Body of pancreas (tissue), 4 donors: ENCODE data around the gene MAP4K4.

ENCODE experiments used
- POLR2A ChIP-seq, 3 donors: fragments of 450-650 bp; IDR thresholded peaks; one replicate each; pipeline ENCODE4 v1.6.1; 2016; ENCODE audit warnings: antibody characterized with exemption in 3 of 3, mild to moderate bottlenecking in 2 of 3
- TF ChIP-seq, protein P1 (sequence below), 7 experiments: fragments of 450-650 bp in 4 of 7; fragments of 200-600 bp in 3 of 7; sonication (generic) in 3 of 7; IDR thresholded peaks; one replicate each; pipeline ENCODE4 v1.5.1; 2016 to 2019; ENCODE audit warnings: antibody characterized with exemption in 7 of 7

DNA sequence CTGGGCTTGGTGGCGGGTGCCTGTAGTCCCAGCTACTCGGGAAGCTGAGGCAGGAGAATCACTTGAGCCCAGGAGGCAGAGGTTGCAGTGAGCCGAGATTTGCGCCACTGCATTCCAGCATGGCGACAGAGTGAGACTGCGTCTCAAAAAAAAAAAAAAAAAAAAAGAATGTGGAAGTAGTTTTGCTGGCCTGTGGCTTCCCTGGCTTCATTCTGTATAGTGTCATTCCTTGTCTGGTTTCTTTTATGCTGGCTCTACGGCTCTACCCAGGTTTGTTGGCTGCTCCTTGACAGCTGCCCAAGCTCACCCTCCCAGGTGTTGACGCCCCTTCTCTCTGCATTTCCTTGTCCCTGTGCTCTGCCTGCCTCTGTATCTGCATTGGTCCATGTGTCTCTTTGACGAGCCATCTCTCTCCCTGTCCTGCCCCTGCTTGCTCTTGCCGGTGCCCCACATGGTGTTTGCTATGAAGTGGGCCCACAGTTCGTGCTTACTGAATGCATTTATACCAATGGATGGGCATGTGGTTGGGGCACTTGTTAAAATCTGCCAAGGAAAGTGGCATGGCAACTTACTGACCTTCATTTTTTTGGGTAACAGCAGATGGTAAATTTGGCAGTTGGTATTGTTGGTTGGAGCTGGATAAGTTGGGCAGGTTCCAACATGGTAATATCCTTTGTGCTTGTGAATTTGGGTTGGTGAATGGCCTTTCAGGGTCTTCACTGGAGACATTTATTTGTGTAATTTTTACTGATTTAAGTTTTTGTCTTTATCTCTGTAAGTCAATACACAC is 113.9 kb downstream of the MAP4K4 start:
- TF ChIP-seq, protein P1, sequence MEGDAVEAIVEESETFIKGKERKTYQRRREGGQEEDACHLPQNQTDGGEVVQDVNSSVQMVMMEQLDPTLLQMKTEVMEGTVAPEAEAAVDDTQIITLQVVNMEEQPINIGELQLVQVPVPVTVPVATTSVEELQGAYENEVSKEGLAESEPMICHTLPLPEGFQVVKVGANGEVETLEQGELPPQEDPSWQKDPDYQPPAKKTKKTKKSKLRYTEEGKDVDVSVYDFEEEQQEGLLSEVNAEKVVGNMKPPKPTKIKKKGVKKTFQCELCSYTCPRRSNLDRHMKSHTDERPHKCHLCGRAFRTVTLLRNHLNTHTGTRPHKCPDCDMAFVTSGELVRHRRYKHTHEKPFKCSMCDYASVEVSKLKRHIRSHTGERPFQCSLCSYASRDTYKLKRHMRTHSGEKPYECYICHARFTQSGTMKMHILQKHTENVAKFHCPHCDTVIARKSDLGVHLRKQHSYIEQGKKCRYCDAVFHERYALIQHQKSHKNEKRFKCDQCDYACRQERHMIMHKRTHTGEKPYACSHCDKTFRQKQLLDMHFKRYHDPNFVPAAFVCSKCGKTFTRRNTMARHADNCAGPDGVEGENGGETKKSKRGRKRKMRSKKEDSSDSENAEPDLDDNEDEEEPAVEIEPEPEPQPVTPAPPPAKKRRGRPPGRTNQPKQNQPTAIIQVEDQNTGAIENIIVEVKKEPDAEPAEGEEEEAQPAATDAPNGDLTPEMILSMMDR (IDR thresholded peaks at IDR 0.05) = no peak
- no peak for TF ChIP-seq POLR2A (IDR thresholded peaks at IDR 0.05)
